Parathyroid adenoma (tissue), 2 donors: Measurements from ENCODE around the gene LRRC71.

ENCODE experiments used
- H2AFZ ChIP-seq: fragments of 300-600 bp; sonication (generic); one replicate; pipeline ENCODE4 v1.7.0; 2017; ENCODE audit warnings: antibody characterized with exemption, mild to moderate bottlenecking
- H3K27ac ChIP-seq: fragments of 300-600 bp; sonication (generic); one replicate; pipeline ENCODE4 v1.7.0; 2017
- H3K27me3 ChIP-seq: fragments of 300-600 bp; sonication (generic); one replicate; pipeline ENCODE4 v1.7.0; 2017; ENCODE audit warnings: low read length; ENCODE audit not compliant: control insufficient read depth, insufficient read depth
- H3K36me3 ChIP-seq: fragments of 300-600 bp; sonication (generic); one replicate; pipeline ENCODE4 v1.7.0; 2017; ENCODE audit warnings: low read length; ENCODE audit not compliant: control insufficient read depth, insufficient read depth
- H3K4me1 ChIP-seq: fragments of 300-600 bp; sonication (generic); one replicate; pipeline ENCODE4 v1.7.0; 2017; ENCODE audit warnings: control low read depth
- H3K4me2 ChIP-seq: fragments of 300-600 bp; sonication (generic); one replicate; pipeline ENCODE4 v1.7.0; 2017; ENCODE audit warnings: low read length
- H3K4me3 ChIP-seq: fragments of 300-600 bp; sonication (generic); one replicate; pipeline ENCODE4 v1.7.0; 2017; ENCODE audit warnings: low read depth, low read length
- H3K79me2 ChIP-seq: fragments of 300-600 bp; sonication (generic); one replicate; pipeline ENCODE4 v1.7.0; 2017; ENCODE audit warnings: control low read depth
- H3K9ac ChIP-seq: fragments of 300-600 bp; sonication (generic); one replicate; pipeline ENCODE4 v1.7.0; 2017; ENCODE audit warnings: mild to moderate bottlenecking
- H3K9me3 ChIP-seq: fragments of 300-600 bp; sonication (generic); one replicate; pipeline ENCODE4 v1.7.0; 2017; ENCODE audit warnings: low read length; ENCODE audit not compliant: control insufficient read depth
- TF ChIP-seq, protein P1 (sequence below): fragments of 300-600 bp; sonication (generic); IDR thresholded peaks from one replicate; pipeline ENCODE4 v1.7.0; 2017; ENCODE audit warnings: antibody characterized with exemption, mild to moderate bottlenecking
- donor health status: primary hyperparathyroidism.

LRRC71 gene

DNA sequence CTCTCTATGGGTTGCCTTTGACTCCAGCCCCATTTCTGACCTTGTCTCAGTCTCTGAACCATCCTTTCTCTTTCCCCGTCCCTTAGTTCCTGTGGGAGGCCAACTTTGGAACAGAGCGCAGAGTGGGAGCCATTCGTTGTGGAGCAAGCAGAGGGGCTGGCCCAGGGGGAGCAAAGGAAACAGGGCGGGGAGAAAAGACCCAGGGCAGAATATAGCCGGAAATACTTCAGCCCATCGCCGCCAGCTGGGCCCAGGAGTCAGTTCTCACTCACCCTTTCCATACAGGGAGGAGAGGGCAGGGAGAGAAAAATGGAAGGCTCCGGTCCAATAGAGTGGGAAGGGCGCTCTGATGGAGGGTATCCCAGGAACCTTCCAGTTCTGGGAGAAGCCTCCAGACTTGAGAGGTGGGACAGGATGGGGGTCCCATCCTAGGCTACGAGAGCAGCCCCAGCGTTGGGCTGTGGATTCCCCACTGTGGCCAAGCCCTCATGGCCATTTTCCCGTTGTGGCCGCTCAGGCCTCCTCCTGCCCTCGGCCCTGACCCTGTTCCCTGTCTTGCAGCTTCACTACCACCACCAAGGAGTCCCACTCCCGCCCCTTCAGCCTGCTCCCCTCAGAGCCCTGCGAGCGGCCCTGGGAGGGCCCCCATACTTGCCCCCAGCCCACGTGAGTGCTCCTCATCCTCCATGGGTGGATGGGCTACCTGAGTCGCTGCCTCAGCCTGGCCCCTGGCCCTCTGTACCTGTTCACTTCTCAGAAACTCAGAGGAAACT, 16.1 kb upstream of the LRRC71 start:
- Histone ChIP-seq H3K79me2 (no peaks in the 10 kb centered on the region), H3K27ac (no peak overlapping the region), H2AFZ (no peak overlapping the region), H3K36me3 (no peaks in the 10 kb centered on the region), H3K9ac (no peak overlapping the region), H3K27me3 (no peaks in the 10 kb centered on the region), H3K4me3 (no peak overlapping the region), H3K4me1 (peaks cover 2% of the 10 kb centered on the region), H3K4me2 (no peak overlapping the region), H3K9me3 (no peaks in the 10 kb centered on the region)
- TF ChIP-seq, protein P1, sequence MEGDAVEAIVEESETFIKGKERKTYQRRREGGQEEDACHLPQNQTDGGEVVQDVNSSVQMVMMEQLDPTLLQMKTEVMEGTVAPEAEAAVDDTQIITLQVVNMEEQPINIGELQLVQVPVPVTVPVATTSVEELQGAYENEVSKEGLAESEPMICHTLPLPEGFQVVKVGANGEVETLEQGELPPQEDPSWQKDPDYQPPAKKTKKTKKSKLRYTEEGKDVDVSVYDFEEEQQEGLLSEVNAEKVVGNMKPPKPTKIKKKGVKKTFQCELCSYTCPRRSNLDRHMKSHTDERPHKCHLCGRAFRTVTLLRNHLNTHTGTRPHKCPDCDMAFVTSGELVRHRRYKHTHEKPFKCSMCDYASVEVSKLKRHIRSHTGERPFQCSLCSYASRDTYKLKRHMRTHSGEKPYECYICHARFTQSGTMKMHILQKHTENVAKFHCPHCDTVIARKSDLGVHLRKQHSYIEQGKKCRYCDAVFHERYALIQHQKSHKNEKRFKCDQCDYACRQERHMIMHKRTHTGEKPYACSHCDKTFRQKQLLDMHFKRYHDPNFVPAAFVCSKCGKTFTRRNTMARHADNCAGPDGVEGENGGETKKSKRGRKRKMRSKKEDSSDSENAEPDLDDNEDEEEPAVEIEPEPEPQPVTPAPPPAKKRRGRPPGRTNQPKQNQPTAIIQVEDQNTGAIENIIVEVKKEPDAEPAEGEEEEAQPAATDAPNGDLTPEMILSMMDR = no peak

DNA sequence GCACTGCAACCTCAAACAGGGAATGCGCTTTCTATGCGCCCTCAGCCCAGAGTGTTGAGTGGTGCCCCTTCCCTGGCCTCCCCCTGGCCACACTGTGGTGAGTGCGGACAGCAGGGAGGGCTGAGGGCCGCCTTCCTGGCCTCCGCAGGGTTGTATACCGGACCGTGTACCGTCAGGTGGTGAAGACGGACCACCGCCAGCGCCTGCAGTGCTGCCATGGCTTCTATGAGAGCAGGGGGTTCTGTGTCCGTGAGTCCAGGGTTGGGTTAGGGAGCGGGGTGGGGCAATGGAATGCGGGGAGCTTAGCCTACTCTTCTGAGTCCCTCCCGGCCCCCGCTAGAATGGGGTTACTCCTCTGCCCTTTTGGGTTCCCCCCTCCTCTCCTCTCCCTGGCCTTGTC, 15.3 kb upstream of the LRRC71 start:
- Histone ChIP-seq H3K9ac (no peak overlapping the region), H3K27ac (no peak overlapping the region), H3K4me2 (no peak overlapping the region), H3K36me3 (no peaks in the 10 kb centered on the region), H3K79me2 (no peaks in the 10 kb centered on the region), H2AFZ (no peak overlapping the region), H3K4me3 (no peak overlapping the region), H3K4me1 (peaks cover 2% of the 10 kb centered on the region), H3K27me3 (no peaks in the 10 kb centered on the region), H3K9me3 (no peaks in the 10 kb centered on the region)
- TF ChIP-seq, protein P1 = no peak

DNA sequence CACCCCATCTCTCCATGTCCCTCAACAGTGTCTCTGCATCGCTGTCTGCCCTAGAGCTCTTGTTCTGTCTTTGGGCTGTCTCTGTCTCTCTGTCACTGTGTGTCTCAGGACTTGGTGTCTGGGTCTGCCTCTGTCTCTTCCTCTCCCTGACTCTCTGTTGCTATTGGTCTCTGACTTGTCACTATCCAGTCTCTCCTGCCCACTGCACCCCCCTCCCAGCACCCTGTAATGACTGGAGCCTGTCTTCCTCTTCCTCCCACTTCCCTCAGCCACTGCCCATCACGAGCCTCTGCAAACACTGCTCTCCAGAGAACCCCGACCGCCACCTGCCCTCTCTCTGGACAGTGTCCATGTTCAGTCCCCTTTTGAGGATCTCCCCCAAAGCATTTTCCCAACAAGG, 14.8 kb upstream of the LRRC71 start:
- H3K4me2 ChIP-seq = no peak overlapping the region
- H3K27ac ChIP-seq = no peak overlapping the region
- TF ChIP-seq, protein P1 = no peak
- no peaks in the 10 kb centered on the region for H3K9me3 ChIP-seq
- no peak overlapping the region for H3K9ac ChIP-seq
- H3K36me3 ChIP-seq = no peaks in the 10 kb centered on the region
- no peak overlapping the region for H3K4me3 ChIP-seq
- H2AFZ ChIP-seq = no peak overlapping the region
- H3K27me3 ChIP-seq = no peaks in the 10 kb centered on the region
- H3K4me1 ChIP-seq = no peaks in the 10 kb centered on the region
- no peaks in the 10 kb centered on the region for H3K79me2 ChIP-seq

DNA sequence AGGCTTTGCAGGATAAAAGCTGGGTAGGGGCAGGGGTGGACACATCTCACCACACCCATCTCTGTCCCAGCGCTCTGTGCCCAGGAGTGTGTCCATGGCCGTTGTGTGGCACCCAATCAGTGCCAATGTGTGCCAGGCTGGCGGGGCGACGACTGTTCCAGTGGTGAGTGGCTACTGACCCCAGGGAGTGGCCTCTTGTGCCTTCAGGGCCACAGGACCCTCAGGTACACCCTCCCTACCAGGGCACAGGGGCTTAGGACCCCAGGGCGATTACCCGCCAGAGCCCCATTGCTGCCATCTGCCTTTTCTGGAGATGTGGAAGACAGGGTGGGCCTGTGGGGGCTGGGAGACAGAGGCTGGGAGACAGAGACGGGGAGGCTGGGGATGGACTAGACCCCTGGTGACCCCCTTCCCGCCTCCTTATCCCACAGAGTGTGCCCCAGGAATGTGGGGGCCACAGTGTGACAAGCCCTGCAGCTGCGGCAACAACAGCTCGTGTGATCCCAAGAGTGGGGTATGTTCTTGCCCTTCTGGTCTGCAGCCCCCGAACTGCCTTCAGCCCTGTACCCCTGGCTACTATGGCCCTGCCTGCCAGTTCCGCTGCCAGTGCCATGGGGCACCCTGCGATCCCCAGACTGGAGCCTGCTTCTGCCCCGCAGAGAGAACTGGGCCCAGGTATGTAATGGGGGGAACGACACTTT, 14.1 kb upstream of the LRRC71 start:
- H3K27ac ChIP-seq = no peak overlapping the region
- TF ChIP-seq, protein P1 = no peak
- H2AFZ ChIP-seq = no peak overlapping the region
- no peaks in the 10 kb centered on the region for H3K9me3 ChIP-seq
- no peak overlapping the region for H3K4me2 ChIP-seq
- H3K36me3 ChIP-seq = no peaks in the 10 kb centered on the region
- no peaks in the 10 kb centered on the region for H3K4me1 ChIP-seq
- H3K4me3 ChIP-seq = no peak overlapping the region
- no peak overlapping the region for H3K9ac ChIP-seq
- no peaks in the 10 kb centered on the region for H3K79me2 ChIP-seq
- H3K27me3 ChIP-seq = no peaks in the 10 kb centered on the region
